COLO829 (cell line): ENCODE data around the gene C3orf18.
"Not testable (repeated sequence)": the region's sequence is repeated elsewhere in the genome, so short reads cannot be mapped to it uniquely, and the experiment has no call there.

Experiments
- DNase-seq: peaks from one replicate; pipeline ENCODE4 v3.0.0; 2012; ENCODE audit warnings: low spot score

Gene C3orf18

DNA sequence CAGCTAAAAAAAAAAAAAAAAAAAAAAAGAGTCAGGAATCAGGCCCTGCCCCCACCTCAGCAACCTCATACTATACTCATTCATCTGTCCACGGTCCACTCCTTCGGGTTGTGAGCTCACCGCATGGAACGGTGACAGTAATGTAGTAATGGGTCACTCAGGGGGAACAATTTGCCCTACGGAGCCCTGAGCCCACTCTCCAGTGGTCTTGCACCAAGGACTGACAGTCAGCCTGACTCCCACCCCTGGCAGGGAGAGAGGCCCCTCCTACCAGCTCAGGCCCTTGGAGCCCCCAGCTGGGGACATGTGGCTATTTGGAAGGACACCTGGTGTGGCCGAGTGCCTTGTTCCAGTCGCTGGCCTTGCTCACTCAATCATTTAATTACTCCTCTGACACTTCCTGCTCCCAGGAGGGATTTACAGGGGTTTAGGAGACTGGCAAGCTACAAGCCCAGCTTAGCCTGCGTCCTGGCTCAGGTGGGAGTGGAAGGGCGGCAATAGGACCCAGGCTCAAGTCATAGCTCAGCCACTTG, 44.2 kb downstream of the C3orf18 start:
- no peak for DNase-seq

DNA sequence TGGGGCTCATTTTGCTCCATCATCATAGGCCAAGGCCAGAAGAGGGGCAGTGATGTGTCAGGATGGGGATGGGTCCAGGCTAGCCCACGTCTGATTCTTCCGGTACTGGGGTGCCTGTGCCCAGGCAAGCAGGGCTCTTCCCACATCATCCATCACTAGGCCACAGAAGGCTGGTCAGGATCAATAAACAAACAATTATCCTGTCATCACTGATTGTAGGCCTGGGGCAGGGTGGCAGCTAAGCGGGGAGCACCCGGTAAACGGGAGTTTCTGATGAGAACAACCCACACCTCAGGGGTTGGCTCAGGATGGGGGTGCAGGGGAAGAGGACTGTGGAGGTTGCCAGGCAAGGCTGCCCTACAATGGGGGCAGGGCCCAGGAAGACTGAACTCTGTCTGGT, 46.0 kb downstream of the C3orf18 start:
- no peak for DNase-seq

DNA sequence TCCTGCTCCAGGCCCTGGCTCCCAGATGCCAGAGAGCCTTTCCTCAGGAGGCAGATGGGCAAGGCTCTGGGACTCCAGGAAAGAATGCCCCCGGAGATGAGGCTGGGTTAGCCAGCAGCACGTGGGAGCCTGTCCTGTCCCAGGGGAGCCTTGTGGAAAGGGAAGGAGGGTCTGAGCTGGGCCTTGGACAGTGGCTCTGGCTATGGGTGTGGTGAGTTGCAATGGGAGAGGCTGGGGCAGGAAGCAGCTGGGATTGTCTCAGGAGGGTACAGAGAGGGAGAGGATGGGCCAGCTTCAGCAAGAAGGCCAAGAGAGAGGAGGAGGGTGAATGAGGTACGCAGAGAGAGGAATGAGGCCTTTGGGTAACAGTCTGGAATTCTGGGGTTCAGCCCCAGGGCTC, 46.7 kb downstream of the C3orf18 start:
- peak; percentile 34 for DNase-seq

DNA sequence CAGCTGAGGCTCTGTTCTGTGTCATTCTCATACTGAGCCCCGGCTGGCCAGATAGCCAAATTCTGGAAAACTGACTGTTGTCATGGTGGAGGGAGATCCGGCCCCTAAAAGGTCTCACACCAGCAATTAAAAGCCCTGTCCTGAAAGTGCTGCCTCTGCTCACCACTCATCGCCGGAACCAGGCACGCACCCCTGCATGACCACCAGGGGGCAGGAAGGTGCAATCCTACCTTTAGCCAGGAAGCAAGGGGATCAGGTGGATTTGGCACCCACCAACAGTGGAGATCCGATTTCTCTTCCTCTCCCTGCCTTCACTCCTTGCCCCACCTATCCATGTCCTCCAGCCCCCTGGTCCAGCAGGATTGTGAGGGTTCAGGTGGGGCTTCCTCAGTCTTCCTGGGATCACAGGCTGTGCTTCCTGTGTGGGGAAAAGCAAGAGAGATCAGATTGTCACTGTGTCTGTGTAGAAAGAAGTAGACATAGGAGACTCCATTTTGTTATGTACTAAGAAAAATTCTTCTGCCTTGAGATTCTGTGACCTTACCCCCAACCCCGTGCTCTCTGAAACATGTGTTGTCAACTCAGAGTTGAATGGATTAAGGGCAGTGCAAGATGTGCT, 48.0 kb downstream of the C3orf18 start:
- peak; percentile 58 for DNase-seq

DNA sequence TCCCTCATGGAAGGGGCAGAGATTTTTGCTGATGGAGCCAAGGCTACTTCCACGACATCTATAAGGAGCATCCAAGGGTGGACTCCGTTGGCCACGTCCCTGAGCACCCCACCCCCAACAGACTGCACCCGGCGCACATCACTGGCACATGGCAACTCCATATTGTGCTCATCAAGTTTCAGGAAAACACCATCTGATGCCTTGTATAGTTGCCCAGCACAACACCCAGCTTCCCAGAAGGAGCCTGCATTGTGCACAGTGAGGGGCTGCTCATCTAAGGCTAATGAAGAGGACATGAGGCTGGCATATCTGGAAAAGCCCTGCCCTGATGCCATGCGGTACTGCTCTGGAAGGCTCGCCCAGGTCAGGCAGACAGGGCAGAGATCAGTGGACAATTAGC, 49.1 kb downstream of the C3orf18 start:
- DNase-seq, result no peak

DNA sequence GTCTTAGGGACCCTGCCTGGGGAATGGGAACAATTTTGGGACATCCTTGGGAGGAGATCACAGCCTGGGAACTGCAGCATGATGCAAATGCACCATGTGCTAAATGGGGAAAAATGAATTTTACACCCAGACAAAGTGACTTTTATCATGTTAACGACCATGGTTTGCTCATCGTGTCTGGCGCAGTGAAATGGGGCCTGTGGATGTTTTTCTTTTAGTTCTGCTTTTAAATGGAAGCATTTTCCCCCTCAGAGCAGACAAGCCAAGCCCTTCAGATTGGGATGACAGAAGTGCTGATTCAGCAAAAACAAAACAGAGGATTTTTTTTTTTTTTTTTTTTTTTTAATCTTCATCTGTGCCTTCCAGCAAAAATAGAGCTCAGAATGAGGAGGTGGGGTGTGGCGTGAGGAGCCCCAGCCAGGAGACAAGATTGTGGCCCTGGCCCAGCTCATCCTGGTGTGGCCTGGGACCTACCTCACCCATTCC, 49.8 kb downstream of the C3orf18 start:
- DNase-seq, result no peak

DNA sequence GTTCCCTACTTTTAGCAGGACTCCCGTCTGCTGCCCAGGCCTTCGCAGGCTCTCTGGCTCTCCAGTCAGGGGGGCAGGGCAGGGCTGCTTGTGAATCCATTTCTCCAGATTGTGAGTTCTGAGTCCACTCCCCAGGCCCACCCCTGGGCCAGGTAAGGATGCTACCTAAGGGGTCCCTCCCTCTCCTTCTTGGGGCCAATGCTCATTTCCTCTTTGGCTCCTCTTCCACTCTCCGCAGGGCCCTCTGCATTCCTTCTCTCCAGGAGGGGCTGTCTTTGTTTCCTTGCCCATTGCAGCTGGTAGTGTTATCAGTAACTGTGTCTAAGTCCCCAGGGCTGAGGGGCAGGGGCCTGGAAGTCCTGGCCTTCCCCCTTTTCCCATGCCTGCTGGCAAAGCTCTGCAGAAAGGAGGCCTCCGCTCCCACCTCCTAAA, 51.1 kb downstream of the C3orf18 start:
- DNase-seq, result no peak

DNA sequence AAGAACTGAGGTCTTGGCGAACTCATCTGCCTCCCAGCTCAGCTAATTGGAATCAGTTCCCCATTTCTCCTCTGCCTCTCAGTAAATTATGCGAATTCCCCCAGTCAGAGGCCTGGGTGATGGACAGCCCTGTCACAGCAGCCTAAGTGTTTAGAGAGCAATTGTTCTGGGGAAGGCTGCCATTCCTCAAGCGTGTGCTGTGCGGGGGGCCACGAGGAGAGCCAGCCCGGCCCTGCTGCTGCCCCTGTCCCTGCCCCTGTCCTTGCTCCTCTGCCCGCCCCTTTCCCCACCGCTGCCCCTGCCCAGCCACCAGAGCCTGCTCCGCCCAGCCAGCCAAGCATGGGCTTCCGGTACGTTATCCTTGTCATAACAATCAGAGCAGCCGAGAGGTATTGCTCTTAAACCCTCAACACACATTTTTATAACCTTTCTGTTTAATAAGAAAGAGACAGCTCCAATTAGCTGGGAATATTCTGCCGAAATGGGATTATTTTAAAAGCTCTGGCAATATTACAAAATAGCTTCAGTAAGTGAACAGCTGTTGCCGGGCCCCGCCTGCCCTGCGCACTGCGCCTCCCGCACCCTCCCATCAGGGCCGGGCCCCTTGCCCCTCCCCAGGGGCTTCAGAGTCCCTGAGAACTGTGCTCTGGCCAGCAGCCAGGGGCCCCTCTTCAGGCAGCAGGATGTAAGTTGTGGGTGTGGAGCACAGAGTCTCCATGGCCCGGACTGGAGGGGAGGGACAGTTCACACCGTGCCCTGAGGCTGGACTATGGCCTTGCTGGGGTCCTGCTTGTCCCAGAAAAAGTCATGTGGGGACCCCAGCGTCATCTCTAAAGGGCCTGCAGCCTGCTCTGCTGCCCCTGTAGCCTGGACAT, 51.7 kb downstream of the C3orf18 start:
- no peak for DNase-seq

DNA sequence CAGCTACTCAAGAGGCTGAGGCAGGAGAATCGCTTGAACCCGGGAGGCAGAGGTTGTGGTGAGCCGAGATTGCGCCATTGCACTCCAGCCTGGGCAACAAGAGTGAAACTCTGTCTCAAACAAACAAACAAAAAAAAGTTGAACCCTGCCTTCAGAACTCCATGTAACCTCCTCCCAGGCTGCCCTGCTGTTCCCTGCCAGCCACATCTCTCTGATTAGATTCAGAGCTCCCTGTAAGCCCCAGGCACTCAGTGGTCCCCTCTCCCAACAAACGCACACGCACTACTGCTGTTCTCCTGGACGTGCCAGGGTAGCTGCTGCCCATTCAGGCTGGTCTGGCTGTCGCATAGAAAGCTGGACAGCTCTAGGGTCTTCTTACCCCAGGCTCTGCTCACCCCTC, 54.6 kb downstream of the C3orf18 start:
- not testable (repeated sequence) for DNase-seq

DNA sequence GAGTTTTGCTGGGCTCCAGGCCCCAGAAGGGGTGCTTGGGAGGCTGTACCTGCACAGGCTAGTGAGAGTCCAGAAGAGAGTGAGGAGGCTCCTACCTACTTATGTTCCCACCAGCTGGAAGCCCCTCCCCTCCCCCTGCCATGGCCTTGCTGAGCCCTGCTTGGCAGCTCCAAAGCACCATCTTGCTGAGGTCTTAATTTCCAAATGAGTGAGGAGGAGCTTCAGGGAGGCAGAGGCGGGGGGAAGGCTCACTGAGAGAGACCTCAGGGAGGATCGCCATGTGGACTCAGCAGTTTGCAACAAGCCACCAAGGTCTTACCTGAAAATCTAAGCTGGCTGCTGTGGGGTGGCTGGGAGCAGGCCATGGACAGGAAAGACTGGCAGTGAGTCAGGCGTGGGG, 55.4 kb downstream of the C3orf18 start:
- DNase-seq, result no peak

DNA sequence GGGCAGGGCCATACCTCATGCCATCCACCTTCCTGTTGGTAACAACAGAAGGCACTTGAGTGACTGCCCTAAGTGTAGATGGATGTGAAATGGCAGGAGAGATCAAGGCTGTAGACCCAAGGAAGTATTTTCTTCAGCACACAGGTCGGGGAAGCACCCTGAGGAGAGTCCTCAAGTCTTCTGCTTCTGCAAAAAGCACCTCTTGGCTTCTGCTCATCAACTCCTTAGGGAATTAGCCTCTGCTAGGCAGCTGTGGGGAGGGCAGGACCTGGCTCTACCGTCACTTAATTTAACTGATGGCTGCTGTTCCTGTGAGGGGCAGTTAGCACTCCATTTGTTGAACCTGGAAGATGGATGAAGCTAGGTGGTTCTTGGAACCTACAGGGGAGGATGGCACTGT, 57.2 kb downstream of the C3orf18 start:
- no peak for DNase-seq

DNA sequence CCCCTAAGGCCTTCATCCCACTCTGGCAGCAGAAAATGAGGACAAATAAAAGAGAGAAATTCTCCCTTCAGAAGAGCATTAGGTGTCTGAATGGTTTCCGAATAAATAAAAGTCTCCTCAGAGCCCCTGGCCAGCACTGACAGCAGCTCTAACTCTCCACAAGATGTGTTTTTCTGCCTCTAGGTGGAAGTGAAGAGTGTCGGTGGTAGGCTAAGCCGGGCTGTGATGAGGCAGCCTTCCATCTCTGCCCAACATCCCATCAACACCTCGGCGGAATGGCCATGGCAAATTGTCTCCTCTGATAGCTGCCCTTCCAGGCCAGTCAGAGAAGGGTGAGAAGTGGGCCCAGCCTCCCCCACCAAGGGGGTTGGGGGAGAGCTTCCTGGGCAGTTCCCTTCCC, 57.8 kb downstream of the C3orf18 start:
- no peak for DNase-seq

DNA sequence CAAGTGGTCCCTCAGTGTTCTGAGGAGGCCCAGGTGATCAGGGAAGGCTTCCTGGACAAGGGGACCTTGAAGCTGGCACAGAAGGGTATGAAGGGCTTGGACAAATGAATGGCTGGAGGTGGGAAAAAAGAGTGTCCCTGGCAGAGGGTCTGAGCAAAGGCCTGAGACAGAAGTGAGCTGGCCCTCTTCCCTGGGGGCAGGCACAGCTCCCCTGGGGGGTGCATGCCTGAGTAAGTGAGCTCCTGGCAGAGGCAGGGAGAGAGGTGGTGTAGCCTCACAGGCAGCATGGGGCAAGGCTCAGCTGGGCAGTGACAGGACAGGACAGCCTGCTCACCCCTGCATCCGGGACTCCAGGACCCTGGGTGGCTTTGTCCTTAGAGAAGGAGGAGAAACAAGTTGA, 58.7 kb downstream of the C3orf18 start:
- no peak for DNase-seq
